ENCODE data around the gene ASAP2. TPM values are rescaled to one million over a fixed set of nuclear protein-coding genes. Genes with fewer than 3 reads are reported as not detected.
A peak's percentile ranks its signal among the peaks of the same experiment; 100 is the strongest.

The ASAP2 gene
- total RNA-seq, 1 experiment from 2014 or later = 12.6 TPM

- Mint-ChIP-seq H3K9me3 (peaks cover 7 to 8% of the 10 kb centered on the region in 2 experiments; a peak in 4 of 5 replicates), H3K27ac (peak overlapping the region in 1 of 3 experiments; percentile 49; a peak in 2 of 7 replicates), H3K36me3 (ENCODE audit: insufficient read depth in 1 of 3, low read depth in 3 of 3) (peaks cover 0 to 13% (median 1%) of the 10 kb centered on the region in 3 experiments; a peak in 4 of 7 replicates), H3K4me1 (peaks cover 21 to 35% of the 10 kb centered on the region in 2 experiments), H3K27me3 (ENCODE audit: low read depth) (no peaks in the 10 kb centered on the region), H3K4me3 (no peak overlapping the region)
- Histone ChIP-seq H3K27me3 (ENCODE audit: insufficient read depth, low read length) (no peaks in the 10 kb centered on the region), H3K18ac (ENCODE audit: insufficient read length, low read depth, low read length) (peak overlapping the region; percentile 54), H3K9ac (ENCODE audit: extremely low read depth, insufficient read length, low read length) (no peak overlapping the region), H4K5ac (ENCODE audit: insufficient read length, low read depth, low read length) (no peak overlapping the region), H3K79me2 (ENCODE audit: insufficient read depth, low read length) (peaks cover 1% of the 10 kb centered on the region; the same call in 1 of the 2 replicates), H3K23ac (ENCODE audit: insufficient read length, low read depth, low read length) (no peak overlapping the region), H3K56ac (ENCODE audit: insufficient read length, low read depth, low read length) (no peak overlapping the region), H2BK15ac (ENCODE audit: low read depth, low read length) (no peak overlapping the region), H2BK12ac (ENCODE audit: insufficient read length, low read depth, low read length) (no peak overlapping the region), H2AK5ac (ENCODE audit: insufficient read length, low read length) (no peak overlapping the region), H3K79me1 (ENCODE audit: insufficient read depth, low read depth, low read length, poor library complexity, severe bottlenecking) (peaks cover 3% of the 10 kb centered on the region), H2BK5ac (ENCODE audit: insufficient read length, low read length) (no peak overlapping the region), H4K91ac (ENCODE audit: insufficient read length, low read depth, low read length) (no peak overlapping the region), H3K23me2 (ENCODE audit: insufficient read length, low read depth, low read length, poor library complexity, severe bottlenecking) (no peaks in the 10 kb centered on the region), H4K20me1 (ENCODE audit: control insufficient read depth, insufficient read depth, insufficient read length) (no peaks in the 10 kb centered on the region), H3K9me3 (ENCODE audit: control insufficient read depth, low read depth, low read length) (no peaks in the 10 kb centered on the region), H4K8ac (replicated peaks; ENCODE audit: insufficient read length, low read depth, low read length) (no peak overlapping the region), H2BK20ac (ENCODE audit: low read depth, low read length, poor library complexity, severe bottlenecking) (no peak overlapping the region), H3K4ac (ENCODE audit: low read depth, low read length) (no peak overlapping the region), H3K14ac (ENCODE audit: insufficient read depth, low read length) (no peak overlapping the region), H3K4me2 (ENCODE audit: insufficient read depth, insufficient read length, low read length) (no peak overlapping the region), H2BK120ac (ENCODE audit: low read depth, low read length, poor library complexity, severe bottlenecking) (no peak overlapping the region), H3K27ac (ENCODE audit: insufficient read length, low read depth, low read length) (no peak overlapping the region), H3K4me1 (ENCODE audit: insufficient read depth, low read length) (peaks cover 3% of the 10 kb centered on the region; the same call in 1 of the 2 replicates), H2AFZ (ENCODE audit: low read length) (no peak overlapping the region), H3T11ph (ENCODE audit: low read length) (no peak overlapping the region)
- WGBS (ENCODE audit: extremely low coverage, insufficient read length, low lambda C conversion rate) = no CpG with 5 or more reads among the region's 8 CpGs
- TF ChIP-seq, protein P1, sequence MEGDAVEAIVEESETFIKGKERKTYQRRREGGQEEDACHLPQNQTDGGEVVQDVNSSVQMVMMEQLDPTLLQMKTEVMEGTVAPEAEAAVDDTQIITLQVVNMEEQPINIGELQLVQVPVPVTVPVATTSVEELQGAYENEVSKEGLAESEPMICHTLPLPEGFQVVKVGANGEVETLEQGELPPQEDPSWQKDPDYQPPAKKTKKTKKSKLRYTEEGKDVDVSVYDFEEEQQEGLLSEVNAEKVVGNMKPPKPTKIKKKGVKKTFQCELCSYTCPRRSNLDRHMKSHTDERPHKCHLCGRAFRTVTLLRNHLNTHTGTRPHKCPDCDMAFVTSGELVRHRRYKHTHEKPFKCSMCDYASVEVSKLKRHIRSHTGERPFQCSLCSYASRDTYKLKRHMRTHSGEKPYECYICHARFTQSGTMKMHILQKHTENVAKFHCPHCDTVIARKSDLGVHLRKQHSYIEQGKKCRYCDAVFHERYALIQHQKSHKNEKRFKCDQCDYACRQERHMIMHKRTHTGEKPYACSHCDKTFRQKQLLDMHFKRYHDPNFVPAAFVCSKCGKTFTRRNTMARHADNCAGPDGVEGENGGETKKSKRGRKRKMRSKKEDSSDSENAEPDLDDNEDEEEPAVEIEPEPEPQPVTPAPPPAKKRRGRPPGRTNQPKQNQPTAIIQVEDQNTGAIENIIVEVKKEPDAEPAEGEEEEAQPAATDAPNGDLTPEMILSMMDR (conservative IDR thresholded peaks at IDR 0.05) = no peak
- no peak for DNase-seq
Observed at GRCh38 chr2:9269695-9270360, 63.2 kb downstream of the ASAP2 start.

Measured in H9 (cell line).